Measurements from ENCODE around the gene GALNTL6. TPM values are rescaled to one million over a fixed set of nuclear protein-coding genes. Genes with fewer than 3 reads are reported as not detected.

GALNTL6 gene
- total RNA-seq, 1 donor from 2014 or later: not detected

DNA sequence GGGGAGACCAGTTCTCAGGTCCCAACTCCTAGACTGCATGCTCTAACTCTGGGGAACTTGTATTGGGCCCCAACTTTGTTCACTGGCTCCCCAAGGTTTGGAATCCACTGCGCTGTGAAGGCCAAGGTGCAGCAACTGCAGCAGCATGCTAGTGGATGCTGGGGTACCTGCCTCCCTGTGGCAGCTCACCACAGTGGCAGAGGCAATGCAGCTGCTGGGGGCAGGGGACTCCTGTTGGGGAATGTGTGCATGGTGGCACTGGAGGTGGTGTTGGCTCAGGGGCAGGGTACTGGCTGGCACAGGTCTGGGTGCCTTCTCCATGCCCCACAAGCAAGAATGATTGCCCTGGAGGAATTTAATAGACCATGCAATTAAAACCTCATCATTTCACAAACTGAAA, 862.0 kb downstream of the GALNTL6 start:
- Histone ChIP-seq H3K27ac (no peak overlapping the region), H3K4me3 (no peak overlapping the region), H3K4me1 (no peaks in the 10 kb centered on the region), H3K9me3 (no peaks in the 10 kb centered on the region), H3K27me3 (no peaks in the 10 kb centered on the region), H3K36me3 (no peaks in the 10 kb centered on the region)
- intact Hi-C loops (cut with DNase I): no loop called here
- TF ChIP-seq, protein P1, sequence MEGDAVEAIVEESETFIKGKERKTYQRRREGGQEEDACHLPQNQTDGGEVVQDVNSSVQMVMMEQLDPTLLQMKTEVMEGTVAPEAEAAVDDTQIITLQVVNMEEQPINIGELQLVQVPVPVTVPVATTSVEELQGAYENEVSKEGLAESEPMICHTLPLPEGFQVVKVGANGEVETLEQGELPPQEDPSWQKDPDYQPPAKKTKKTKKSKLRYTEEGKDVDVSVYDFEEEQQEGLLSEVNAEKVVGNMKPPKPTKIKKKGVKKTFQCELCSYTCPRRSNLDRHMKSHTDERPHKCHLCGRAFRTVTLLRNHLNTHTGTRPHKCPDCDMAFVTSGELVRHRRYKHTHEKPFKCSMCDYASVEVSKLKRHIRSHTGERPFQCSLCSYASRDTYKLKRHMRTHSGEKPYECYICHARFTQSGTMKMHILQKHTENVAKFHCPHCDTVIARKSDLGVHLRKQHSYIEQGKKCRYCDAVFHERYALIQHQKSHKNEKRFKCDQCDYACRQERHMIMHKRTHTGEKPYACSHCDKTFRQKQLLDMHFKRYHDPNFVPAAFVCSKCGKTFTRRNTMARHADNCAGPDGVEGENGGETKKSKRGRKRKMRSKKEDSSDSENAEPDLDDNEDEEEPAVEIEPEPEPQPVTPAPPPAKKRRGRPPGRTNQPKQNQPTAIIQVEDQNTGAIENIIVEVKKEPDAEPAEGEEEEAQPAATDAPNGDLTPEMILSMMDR (IDR thresholded peaks at IDR 0.05): no peak
- DNase-seq (ENCODE audit: low spot score in 2 of 2): no peak

DNA sequence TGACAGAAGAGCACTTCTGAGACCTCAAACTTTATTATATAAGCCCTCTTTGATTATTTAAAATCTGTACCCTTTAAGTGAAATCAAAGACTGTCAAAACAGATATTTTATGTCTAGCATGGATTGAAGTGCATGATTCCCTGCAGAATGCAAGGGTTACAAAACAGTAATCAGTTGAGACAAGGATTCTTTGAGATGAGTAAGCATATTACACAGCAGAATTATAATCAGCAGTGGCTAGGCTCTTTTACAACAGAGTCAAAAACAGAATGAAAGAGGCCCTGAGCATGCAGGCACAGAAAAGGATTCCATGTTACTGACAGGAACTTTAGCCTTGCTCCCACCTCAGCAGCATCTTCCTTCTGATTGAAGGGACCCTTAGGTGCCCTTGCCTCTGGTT, 867.5 kb downstream of the GALNTL6 start:
- intact Hi-C loops (cut with DNase I): no loop called here

DNA sequence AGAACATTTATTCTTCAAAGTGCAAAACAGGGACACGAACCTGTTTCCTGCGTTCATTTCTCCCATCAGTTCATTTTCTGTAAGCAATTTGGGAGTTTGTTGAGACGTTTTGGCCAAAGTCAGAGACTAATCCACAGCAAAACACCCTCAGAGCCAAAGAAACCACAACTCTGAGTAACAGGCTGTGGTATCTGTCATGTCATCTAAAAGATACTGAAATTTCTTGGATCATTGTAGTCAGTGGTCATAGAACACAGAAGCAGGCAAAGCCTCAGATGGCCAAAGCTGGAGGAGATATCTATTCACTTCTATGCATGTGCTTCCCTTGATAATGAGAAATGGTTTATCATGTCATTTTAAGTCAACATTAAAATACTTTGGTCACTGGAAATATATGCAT, 869.8 kb downstream of the GALNTL6 start:
- DNase-seq (ENCODE audit: low spot score in 2 of 2): no peak
- H3K9me3 ChIP-seq: no peaks in the 10 kb centered on the region
- no peak overlapping the region for H3K4me3 ChIP-seq
- H3K4me1 ChIP-seq: no peaks in the 10 kb centered on the region
- no peak overlapping the region for H3K27ac ChIP-seq
- intact Hi-C loops (cut with DNase I): no loop called here
- no peaks in the 10 kb centered on the region for H3K27me3 ChIP-seq
- TF ChIP-seq, protein P1 (IDR thresholded peaks at IDR 0.05): no peak
- no peaks in the 10 kb centered on the region for H3K36me3 ChIP-seq

More for the DNA sequence above, 867.5 kb downstream of the GALNTL6 start:
- no peak for DNase-seq (ENCODE audit: low spot score in 2 of 2)
- no peaks in the 10 kb centered on the region for H3K27me3 ChIP-seq
- H3K4me1 ChIP-seq: no peaks in the 10 kb centered on the region
- no peaks in the 10 kb centered on the region for H3K9me3 ChIP-seq
- no peak overlapping the region for H3K4me3 ChIP-seq
- TF ChIP-seq, protein P1 (IDR thresholded peaks at IDR 0.05): no peak
- no peak overlapping the region for H3K27ac ChIP-seq
- H3K36me3 ChIP-seq: no peaks in the 10 kb centered on the region

DNA sequence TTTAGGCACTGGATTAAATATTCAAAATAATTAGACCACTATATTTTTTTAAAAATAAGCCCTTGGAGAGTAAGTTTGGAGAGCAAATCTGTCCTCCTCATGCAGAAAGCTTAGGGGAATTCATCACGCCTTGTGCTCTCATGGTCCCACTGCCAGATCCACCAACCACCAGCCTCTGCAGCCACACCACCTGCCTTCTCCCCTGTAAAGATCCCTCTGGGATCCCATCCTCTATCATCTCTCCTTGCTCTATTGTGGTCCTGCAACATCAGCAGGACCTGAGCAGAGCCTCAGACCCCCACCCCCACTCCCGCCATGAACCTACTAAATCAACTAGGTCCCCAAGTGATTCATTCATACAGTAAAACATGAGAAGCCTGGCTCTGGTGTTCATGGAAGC, 872.8 kb downstream of the GALNTL6 start:
- TF ChIP-seq, protein P1 (IDR thresholded peaks at IDR 0.05): no peak
- intact Hi-C loops (cut with DNase I): no loop called here
- DNase-seq (ENCODE audit: low spot score in 2 of 2): no peak
- H3K9me3 ChIP-seq: no peaks in the 10 kb centered on the region
- H3K4me3 ChIP-seq: no peak overlapping the region
- no peaks in the 10 kb centered on the region for H3K36me3 ChIP-seq
- H3K27me3 ChIP-seq: no peaks in the 10 kb centered on the region
- no peaks in the 10 kb centered on the region for H3K4me1 ChIP-seq
- no peak overlapping the region for H3K27ac ChIP-seq

DNA sequence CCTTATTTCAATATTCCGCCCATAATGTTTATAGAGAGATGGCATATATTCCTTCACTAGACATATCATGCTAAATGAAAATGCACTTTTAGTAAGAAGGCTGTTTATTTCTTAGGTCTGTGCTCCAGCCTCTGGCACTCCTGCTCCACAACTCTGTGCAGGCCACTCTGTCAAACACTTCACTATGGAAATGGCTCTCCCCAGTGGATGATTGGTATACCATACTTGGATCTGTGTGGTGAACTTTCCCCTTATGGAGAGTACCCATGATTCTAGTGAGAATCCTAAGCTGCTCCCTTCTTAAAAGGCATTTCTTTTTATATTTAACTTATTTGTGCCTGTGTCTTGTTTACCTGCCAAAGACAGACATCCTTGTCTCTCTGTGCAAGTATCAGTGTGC, 875.3 kb downstream of the GALNTL6 start:
- H3K27ac ChIP-seq: no peak overlapping the region
- no peaks in the 10 kb centered on the region for H3K4me1 ChIP-seq
- TF ChIP-seq, protein P1 (IDR thresholded peaks at IDR 0.05): no peak
- DNase-seq (ENCODE audit: low spot score in 2 of 2): no peak
- no peaks in the 10 kb centered on the region for H3K9me3 ChIP-seq
- no peaks in the 10 kb centered on the region for H3K27me3 ChIP-seq
- no peaks in the 10 kb centered on the region for H3K36me3 ChIP-seq
- H3K4me3 ChIP-seq: no peak overlapping the region
- intact Hi-C loops (cut with DNase I): no loop called here

DNA sequence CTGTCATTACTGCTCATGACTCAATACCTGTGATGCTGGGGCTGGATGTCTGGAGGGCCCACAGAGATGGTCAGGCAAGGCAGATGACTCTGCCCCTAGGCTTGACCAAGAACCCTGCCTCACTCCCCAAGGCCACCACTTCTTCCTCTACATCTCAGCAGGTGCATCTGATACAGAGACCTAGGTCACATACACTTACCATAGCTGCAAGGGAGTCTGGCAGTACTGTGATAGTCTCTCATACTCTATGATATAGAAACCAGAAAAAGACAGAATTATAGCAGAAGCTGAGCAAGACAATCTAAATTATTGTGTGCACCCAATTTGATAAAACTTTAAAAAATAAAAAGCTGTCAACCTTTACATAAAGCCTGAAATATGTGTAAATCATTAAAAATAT, 878.3 kb downstream of the GALNTL6 start:
- intact Hi-C loops (cut with DNase I): no loop called here

More for the DNA sequence above, 878.3 kb downstream of the GALNTL6 start:
- TF ChIP-seq, protein P1 (IDR thresholded peaks at IDR 0.05): no peak
- Histone ChIP-seq H3K36me3 (no peaks in the 10 kb centered on the region), H3K27me3 (no peaks in the 10 kb centered on the region), H3K4me1 (no peaks in the 10 kb centered on the region), H3K9me3 (no peaks in the 10 kb centered on the region), H3K4me3 (no peak overlapping the region), H3K27ac (no peak overlapping the region)
- no peak for DNase-seq (ENCODE audit: low spot score in 2 of 2)
